ENCODE data around the gene FAF2. TPM values are rescaled to one million over a fixed set of nuclear protein-coding genes. Genes with fewer than 3 reads are reported as not detected.
A peak's percentile ranks its signal among the peaks of the same experiment; 100 is the strongest.

FAF2 gene
- total RNA-seq, 2 experiments from 2014 or later: 32.4 TPM

GRCh38 chr5:176413255-176413565 lies 35.0 kb upstream of the FAF2 start:
- no peaks in the 10 kb centered on the region for H3K27me3 Mint-ChIP-seq
- H3K27ac Mint-ChIP-seq: no peak overlapping the region

GRCh38 chr5:176413709-176414191 lies 34.4 kb upstream of the FAF2 start:
- H3K27ac Mint-ChIP-seq: no peak overlapping the region
- no peaks in the 10 kb centered on the region for H3K36me3 Mint-ChIP-seq
- ATAC-seq (ENCODE audit: low read depth): no peak
- DNase-seq: no peak
- H3K4me3 Mint-ChIP-seq: no peak overlapping the region
- H3K4me1 Mint-ChIP-seq: peaks cover 25% of the 10 kb centered on the region
- no peaks in the 10 kb centered on the region for H3K27me3 Mint-ChIP-seq
- POLR2A ChIA-PET: no interaction called here
- H3K9me3 Mint-ChIP-seq: no peaks in the 10 kb centered on the region

More at GRCh38 chr5:176413255-176413565, 35.0 kb upstream of the FAF2 start:
- ATAC-seq (ENCODE audit: low read depth) (no peak), DNase-seq (no peak)
- H3K4me3 Mint-ChIP-seq: no peak overlapping the region
- POLR2A ChIA-PET: no interaction called here
- H3K4me1 Mint-ChIP-seq: peaks cover 25% of the 10 kb centered on the region
- H3K9me3 Mint-ChIP-seq: no peaks in the 10 kb centered on the region
- no peaks in the 10 kb centered on the region for H3K36me3 Mint-ChIP-seq

GRCh38 chr5:176414704-176415103 lies 33.5 kb upstream of the FAF2 start:
- ATAC-seq (ENCODE audit: low read depth): no peak
- no peaks in the 10 kb centered on the region for H3K9me3 Mint-ChIP-seq
- no peak for DNase-seq
- no peaks in the 10 kb centered on the region for H3K36me3 Mint-ChIP-seq
- H3K27ac Mint-ChIP-seq: no peak overlapping the region
- peak overlapping the region; percentile 84 for H3K4me3 Mint-ChIP-seq
- H3K4me1 Mint-ChIP-seq: peaks cover 25% of the 10 kb centered on the region
- POLR2A ChIA-PET: interaction anchor here (1.2 kb wide), 1 partner anchor 53 kb away, joined by 3 read pairs; the partner anchor contains the start of gene KIAA1191
- H3K27me3 Mint-ChIP-seq: peaks cover 4% of the 10 kb centered on the region

- peaks cover 11% of the 10 kb centered on the region for H3K27me3 Mint-ChIP-seq
- H3K36me3 Mint-ChIP-seq: no peaks in the 10 kb centered on the region
- peaks cover 25% of the 10 kb centered on the region for H3K4me1 Mint-ChIP-seq
- DNase-seq (no peak), ATAC-seq (ENCODE audit: low read depth) (no peak)
- peak overlapping the region; percentile 7 for H3K27ac Mint-ChIP-seq
- POLR2A ChIA-PET: interaction anchor here (0.5 to 3.1 kb wide), 12 partner anchors 10 to 182 kb away, joined by 3 to 20 read pairs (median 6); partner anchors contain the start of genes HIGD2A, KIAA1191, NOP16 and RNF44
- H3K9me3 Mint-ChIP-seq: no peaks in the 10 kb centered on the region
- peak overlapping the region; percentile 84 for H3K4me3 Mint-ChIP-seq
Measured at GRCh38 chr5:176415240-176415951, 32.8 kb upstream of the FAF2 start.

GRCh38 chr5:176415952-176416924 lies 31.9 kb upstream of the FAF2 start, which contains the start of gene CLTB:
TSS of gene CLTB (minus strand) at chr5:176416539. CDS start at chr5:176416363, 176 bp downstream.
- peak; percentile 89 for DNase-seq
- peak within 1 kb of the TSS; percentile 77 for H3K27ac Mint-ChIP-seq
- no peaks in the 10 kb centered on the region for H3K36me3 Mint-ChIP-seq
- peak within 1 kb of the TSS; percentile 84 for H3K4me3 Mint-ChIP-seq
- peaks cover 24% of the 10 kb centered on the region for H3K4me1 Mint-ChIP-seq
- POLR2A ChIA-PET: interaction anchor here (0.5 to 3.1 kb wide), 15 partner anchors 10 to 233 kb away, joined by 3 to 20 read pairs (median 5); partner anchors contain the start of genes HIGD2A, KIAA1191, NOP16 and RNF44
- ATAC-seq (ENCODE audit: low read depth): peak; percentile 96
- no peaks in the 10 kb centered on the region for H3K9me3 Mint-ChIP-seq
- peaks cover 17% of the 10 kb centered on the region for H3K27me3 Mint-ChIP-seq

GRCh38 chr5:176416965-176417364 lies 31.2 kb upstream of the FAF2 start:
- POLR2A ChIA-PET: interaction anchor here (0.9 to 3.1 kb wide), 6 partner anchors 28 to 233 kb away, joined by 3 to 20 read pairs (median 8); partner anchors contain the start of genes HIGD2A, NOP16 and RNF44
- Mint-ChIP-seq H3K4me3 (peak overlapping the region; percentile 64), H3K27me3 (peaks cover 24% of the 10 kb centered on the region), H3K27ac (peak overlapping the region; percentile 12), H3K4me1 (peaks cover 22% of the 10 kb centered on the region), H3K36me3 (no peaks in the 10 kb centered on the region), H3K9me3 (no peaks in the 10 kb centered on the region)
- DNase-seq (no peak), ATAC-seq (ENCODE audit: low read depth) (no peak)

GRCh38 chr5:176418251-176418650 lies 29.9 kb upstream of the FAF2 start:
- Mint-ChIP-seq H3K4me1 (peaks cover 20% of the 10 kb centered on the region), H3K27ac (no peak overlapping the region), H3K36me3 (no peaks in the 10 kb centered on the region), H3K27me3 (peaks cover 26% of the 10 kb centered on the region), H3K9me3 (no peaks in the 10 kb centered on the region), H3K4me3 (no peak overlapping the region)
- no peak for ATAC-seq (ENCODE audit: low read depth)
- POLR2A ChIA-PET: interaction anchor here (3.1 kb wide), 1 partner anchor 125 kb away, joined by 20 read pairs; no protein-coding TSS in a partner anchor
- no peak for DNase-seq

GRCh38 chr5:176420086-176420485 lies 28.1 kb upstream of the FAF2 start:
- Mint-ChIP-seq H3K4me1 (peaks cover 11% of the 10 kb centered on the region), H3K9me3 (peaks cover 1% of the 10 kb centered on the region), H3K4me3 (no peak overlapping the region), H3K36me3 (no peaks in the 10 kb centered on the region), H3K27ac (no peak overlapping the region), H3K27me3 (peaks cover 26% of the 10 kb centered on the region)
- DNase-seq (no peak), ATAC-seq (ENCODE audit: low read depth) (no peak)
- POLR2A ChIA-PET: no interaction called here

- no peak overlapping the region for H3K27ac Mint-ChIP-seq
- peaks cover 32% of the 10 kb centered on the region for H3K27me3 Mint-ChIP-seq
- POLR2A ChIA-PET: no interaction called here
- H3K9me3 Mint-ChIP-seq: peaks cover 7% of the 10 kb centered on the region
- ATAC-seq (ENCODE audit: low read depth) (no peak), DNase-seq (no peak)
- H3K36me3 Mint-ChIP-seq: peaks cover 5% of the 10 kb centered on the region
- H3K4me1 Mint-ChIP-seq: peaks cover 5% of the 10 kb centered on the region
- no peak overlapping the region for H3K4me3 Mint-ChIP-seq
Measured at GRCh38 chr5:176420972-176421544, 27.1 kb upstream of the FAF2 start.

GRCh38 chr5:176424181-176424580 lies 24.0 kb upstream of the FAF2 start:
- POLR2A ChIA-PET: interaction anchor here (0.6 kb wide), 1 partner anchor 52 kb away, joined by 3 read pairs; no protein-coding TSS in a partner anchor
- Mint-ChIP-seq H3K36me3 (peaks cover 7% of the 10 kb centered on the region), H3K9me3 (peaks cover 8% of the 10 kb centered on the region), H3K27ac (no peak overlapping the region), H3K4me3 (no peak overlapping the region), H3K27me3 (peaks cover 34% of the 10 kb centered on the region), H3K4me1 (peaks cover 5% of the 10 kb centered on the region)
- DNase-seq: no peak
- ATAC-seq (ENCODE audit: low read depth): no peak

GRCh38 chr5:176425138-176425537 lies 23.0 kb upstream of the FAF2 start:
- Mint-ChIP-seq H3K27me3 (peaks cover 26% of the 10 kb centered on the region), H3K4me1 (peaks cover 8% of the 10 kb centered on the region), H3K9me3 (peaks cover 8% of the 10 kb centered on the region), H3K4me3 (no peak overlapping the region), H3K27ac (no peak overlapping the region), H3K36me3 (peaks cover 7% of the 10 kb centered on the region)
- POLR2A ChIA-PET: interaction anchor here (0.6 kb wide), 1 partner anchor 107 kb away, joined by 6 read pairs; no protein-coding TSS in a partner anchor
- no peak for ATAC-seq (ENCODE audit: low read depth)
- no peak for DNase-seq

- Mint-ChIP-seq H3K4me1 (peaks cover 14% of the 10 kb centered on the region), H3K27ac (no peak overlapping the region), H3K9me3 (peaks cover 10% of the 10 kb centered on the region), H3K27me3 (peaks cover 19% of the 10 kb centered on the region), H3K36me3 (peaks cover 9% of the 10 kb centered on the region), H3K4me3 (no peak overlapping the region)
- POLR2A ChIA-PET: interaction anchor here (0.6 to 0.7 kb wide), 2 partner anchors 10 to 107 kb away, joined by 3 to 6 read pairs; partner anchors contain the start of gene CLTB
- DNase-seq (no peak), ATAC-seq (ENCODE audit: low read depth) (no peak)
Measured at GRCh38 chr5:176425791-176426190, 22.4 kb upstream of the FAF2 start.
